Small intestine (tissue), 7 donors: Measurements from ENCODE around the gene WDR48. TPM values are rescaled to one million over a fixed set of nuclear protein-coding genes. Genes with fewer than 3 reads are reported as not detected.

ENCODE experiments used
- DNase-seq, 2 donors: peaks; one replicate each; pipeline versions ENCODE4 v3.0.0 to v3.0.0-alpha.2; 2013
- FAIRE-seq: peaks from 2 replicates; lab custom pipeline; 2012; peaks lifted over from hg19 to GRCh38; lab: Jason Lieb, UNC
- H3K27ac ChIP-seq, 3 donors: one replicate each; pipeline ENCODE4 v1.5.1; 2013; ENCODE audit warnings: low read length in 2 of 3, mild to moderate bottlenecking in 2 of 3, control low read depth in 1 of 3, inconsistent platforms in 1 of 3, low read depth in 1 of 3, moderate library complexity in 1 of 3
- H3K27me3 ChIP-seq, 3 donors: one replicate each; pipeline ENCODE4 v1.6.1; 2013; ENCODE audit warnings: low read length in 3 of 3, inconsistent platforms in 1 of 3; ENCODE audit not compliant: control insufficient read depth in 3 of 3, insufficient read depth in 3 of 3
- H3K36me3 ChIP-seq, 3 donors: one replicate each; pipeline ENCODE4 v1.6.1; 2013; ENCODE audit warnings: low read length in 3 of 3, inconsistent platforms in 1 of 3, low read depth in 1 of 3, mild to moderate bottlenecking in 1 of 3, moderate library complexity in 1 of 3; ENCODE audit not compliant: control insufficient read depth in 3 of 3, insufficient read depth in 2 of 3
- H3K4me1 ChIP-seq, 3 donors: one replicate each; pipeline ENCODE4 v1.6.1; 2013; ENCODE audit warnings: low read length in 2 of 3, inconsistent platforms in 1 of 3, low read depth in 1 of 3, mild to moderate bottlenecking in 1 of 3, moderate library complexity in 1 of 3; ENCODE audit not compliant: control insufficient read depth in 3 of 3, insufficient read depth in 2 of 3
- H3K4me3 ChIP-seq, 3 donors: one replicate each; pipeline ENCODE4 v1.5.1; 2013; ENCODE audit warnings: low read length in 3 of 3, control low read depth in 1 of 3, inconsistent platforms in 1 of 3, low read depth in 1 of 3, mild to moderate bottlenecking in 1 of 3, moderate library complexity in 1 of 3
- H3K9me3 ChIP-seq, 2 donors: one replicate each; pipeline ENCODE4 v1.6.1; 2013; ENCODE audit warnings: low read depth in 1 of 2, low read length in 1 of 2; ENCODE audit not compliant: control insufficient read depth in 2 of 2, insufficient read depth in 1 of 2
- WGBS, 3 donors: extraction: QIAGEN DNeasy Blood & Tissue Kit; methylation state at CpG; one replicate each; pipeline ENCODE4 v1.1.7; 2013; 5-methylcytosine and 5-hydroxymethylcytosine counted together
- polyA plus RNA-seq, 4 donors: library from polyadenylated mRNA; stranded (reverse) in 3 of 4; unstranded in 1 of 4; fragments of 200-250 nt in 3 of 4; fragments of 120-200 nt in 1 of 4; gene quantifications; one replicate each; pipeline versions ENCODE4 v1.2.1 to v1.2.3, GENCODE V29; 2013
- donor health status: healthy with polysubstance abuse.
- donor health status: control.
- donor health status: control.
- donor health status: Bipolar disorder and iron deficiency.
- donor health status: healthy.

WDR48 gene
- polyA plus RNA-seq, 4 donors: 15.7 to 42.3 (median 18.8) TPM

GRCh38 chr3:39021029-39021428 is 30.8 kb upstream of the WDR48 start:
- Histone ChIP-seq H3K27me3 (no peaks in the 10 kb centered on the region), H3K36me3 (no peaks in the 10 kb centered on the region), H3K4me3 (no peak overlapping the region), H3K9me3 (peaks cover 0 to 2% of the 10 kb centered on the region in 2 donors), H3K27ac (no peak overlapping the region), H3K4me1 (no peaks in the 10 kb centered on the region)
- DNase-seq (no peak), FAIRE-seq (no peak)
- 81 to 89% (median 89%) methylated on average over 1 of the region's 1 CpG for WGBS, 3 donors

- no peak overlapping the region for H3K4me3 ChIP-seq
- peaks cover 0 to 2% of the 10 kb centered on the region in 2 donors for H3K9me3 ChIP-seq
- H3K36me3 ChIP-seq: no peaks in the 10 kb centered on the region
- no peak for DNase-seq
- no peak for FAIRE-seq
- no peak overlapping the region for H3K27ac ChIP-seq
- no peaks in the 10 kb centered on the region for H3K27me3 ChIP-seq
- no peaks in the 10 kb centered on the region for H3K4me1 ChIP-seq
- WGBS, 3 donors: 85 to 90% (median 87%) methylated on average over 4 of the region's 4 CpGs
Observed at GRCh38 chr3:39021465-39022285, 30.1 kb upstream of the WDR48 start.

GRCh38 chr3:39022286-39022630 is 29.6 kb upstream of the WDR48 start:
- Histone ChIP-seq H3K36me3 (no peaks in the 10 kb centered on the region), H3K27me3 (no peaks in the 10 kb centered on the region), H3K4me1 (no peaks in the 10 kb centered on the region), H3K9me3 (peaks cover 0 to 2% of the 10 kb centered on the region in 2 donors), H3K27ac (no peak overlapping the region), H3K4me3 (no peak overlapping the region)
- DNase-seq: no peak
- no peak for FAIRE-seq

- no peaks in the 10 kb centered on the region for H3K4me1 ChIP-seq
- no peaks in the 10 kb centered on the region for H3K36me3 ChIP-seq
- H3K9me3 ChIP-seq: peaks cover 0 to 2% of the 10 kb centered on the region in 2 donors
- DNase-seq (no peak), FAIRE-seq (no peak)
- no peak overlapping the region for H3K4me3 ChIP-seq
- no peak overlapping the region for H3K27ac ChIP-seq
- H3K27me3 ChIP-seq: no peaks in the 10 kb centered on the region
Observed at GRCh38 chr3:39024497-39024896, 27.3 kb upstream of the WDR48 start.

- Histone ChIP-seq H3K27ac (no peak overlapping the region), H3K27me3 (no peaks in the 10 kb centered on the region), H3K36me3 (no peaks in the 10 kb centered on the region), H3K4me3 (no peak overlapping the region), H3K9me3 (peaks cover 0 to 2% of the 10 kb centered on the region in 2 donors), H3K4me1 (no peaks in the 10 kb centered on the region)
- FAIRE-seq (no peak), DNase-seq (no peak)
- 78 to 86% (median 80%) methylated on average over 6 of the region's 6 CpGs for WGBS, 3 donors
Observed at GRCh38 chr3:39025222-39025970, 26.4 kb upstream of the WDR48 start.

- H3K27me3 ChIP-seq: no peaks in the 10 kb centered on the region
- H3K9me3 ChIP-seq: no peaks in the 10 kb centered on the region
- no peak for FAIRE-seq
- H3K27ac ChIP-seq: no peak overlapping the region
- H3K36me3 ChIP-seq: no peaks in the 10 kb centered on the region
- no peak for DNase-seq
- no peaks in the 10 kb centered on the region for H3K4me1 ChIP-seq
- 63 to 84% (median 71%) methylated on average over 3 of the region's 3 CpGs for WGBS, 3 donors
- H3K4me3 ChIP-seq: no peak overlapping the region
Observed at GRCh38 chr3:39028546-39028945, 23.3 kb upstream of the WDR48 start.

DNA sequence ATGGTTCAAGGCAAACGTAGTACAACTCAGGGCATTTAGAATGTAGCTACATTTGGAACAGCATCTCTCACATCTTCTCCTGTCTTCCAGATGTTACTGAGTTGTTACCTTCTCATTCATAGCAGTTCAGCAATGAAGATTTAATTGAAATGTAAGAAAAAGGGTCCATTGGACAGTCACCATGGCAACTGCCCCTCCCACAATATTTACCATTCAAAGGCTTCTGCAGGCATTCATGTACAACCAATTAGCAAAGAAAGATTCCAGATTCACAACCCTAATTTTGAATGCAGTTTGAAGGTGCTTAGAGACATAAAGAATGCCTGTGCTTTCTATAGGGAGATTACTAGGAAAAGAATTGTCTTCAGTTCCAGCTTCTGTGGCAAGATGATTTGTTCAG is 22.3 kb upstream of the WDR48 start:
- Histone ChIP-seq H3K36me3 (no peaks in the 10 kb centered on the region), H3K27ac (no peak overlapping the region), H3K4me1 (no peaks in the 10 kb centered on the region), H3K9me3 (no peaks in the 10 kb centered on the region), H3K4me3 (no peak overlapping the region), H3K27me3 (no peaks in the 10 kb centered on the region)
- 85 to 92% (median 91%) methylated on average over 1 of the region's 1 CpG for WGBS, 3 donors
- DNase-seq (no peak), FAIRE-seq (no peak)

GRCh38 chr3:39038165-39038564 is 13.7 kb upstream of the WDR48 start:
- H3K36me3 ChIP-seq: no peaks in the 10 kb centered on the region
- FAIRE-seq: no peak
- H3K9me3 ChIP-seq: peaks cover 0 to 6% of the 10 kb centered on the region in 2 donors
- H3K4me3 ChIP-seq: no peak overlapping the region
- no peak for DNase-seq
- H3K27ac ChIP-seq: no peak overlapping the region
- no peaks in the 10 kb centered on the region for H3K4me1 ChIP-seq
- H3K27me3 ChIP-seq: no peaks in the 10 kb centered on the region
